ENCODE measurements around the gene SAMD13.

The SAMD13 gene, protein sequence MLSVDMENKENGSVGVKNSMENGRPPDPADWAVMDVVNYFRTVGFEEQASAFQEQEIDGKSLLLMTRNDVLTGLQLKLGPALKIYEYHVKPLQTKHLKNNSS

DNA sequence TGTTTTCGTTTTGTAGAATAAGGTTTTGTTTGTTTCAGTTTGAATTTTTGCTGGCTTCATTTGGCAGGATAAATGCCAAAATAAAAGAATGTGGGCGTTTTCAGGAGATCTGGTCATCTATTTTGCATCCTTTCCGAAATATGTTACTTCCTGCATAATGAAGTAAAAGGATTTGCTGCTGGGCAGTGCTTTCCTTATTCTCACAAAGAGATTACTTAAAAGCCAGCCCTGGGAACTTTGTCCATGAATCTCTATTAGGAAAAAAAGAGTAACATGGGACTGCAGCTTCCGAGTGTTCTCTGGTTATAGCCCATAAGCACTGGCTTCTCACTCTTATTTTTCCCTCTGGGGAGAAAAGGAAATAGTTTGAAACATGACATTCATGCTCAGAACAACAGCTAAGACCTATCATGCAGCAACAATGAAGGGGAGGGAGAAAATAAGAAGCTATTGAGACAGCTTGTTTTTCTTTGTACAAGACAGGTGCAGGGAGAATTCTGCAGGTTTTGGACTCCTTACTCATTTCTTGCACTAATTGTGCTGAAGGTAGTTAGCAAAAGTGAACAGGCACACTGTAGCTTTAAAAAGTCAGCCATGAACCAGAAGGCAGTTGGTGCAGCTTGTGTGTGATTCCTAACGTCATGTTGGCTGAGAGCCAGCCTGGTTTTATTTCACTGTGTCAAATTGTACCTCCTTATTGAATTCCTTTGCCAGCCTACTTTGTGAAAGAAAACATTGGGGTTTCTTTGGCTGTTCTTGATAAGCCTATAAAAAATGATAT, at the start of gene SAMD13:
TSS of gene SAMD13 (plus strand) at position 705 of the 781 bp plus-strand sequence. CDS start 1,527 bp downstream, outside the sequence.
- Histone ChIP-seq H3K79me2 (ENCODE audit: insufficient read depth, low read depth) (no peaks in the 10 kb centered on the region), H3K4me2 (no peak within 1 kb of the TSS), H3K36me3 (ENCODE audit: insufficient read depth) (no peaks in the 10 kb centered on the region), H3K27me3 (ENCODE audit: insufficient read depth, low read depth) (no peaks in the 10 kb centered on the region), H3K9ac (no peak within 1 kb of the TSS), H2AFZ (ENCODE audit: low read depth) (no peak within 1 kb of the TSS), H3K4me3 (IDR thresholded peaks at IDR 0.05; ENCODE audit: insufficient read depth, low read depth, low read length) (no peak within 1 kb of the TSS), H3K27ac (no peak within 1 kb of the TSS), H3K4me1 (ENCODE audit: low read depth, poor library complexity, severe bottlenecking) (peaks cover 6% of the 10 kb centered on the region), H4K20me1 (ENCODE audit: insufficient read depth) (no peaks in the 10 kb centered on the region)
- TF ChIP-seq, protein P1, sequence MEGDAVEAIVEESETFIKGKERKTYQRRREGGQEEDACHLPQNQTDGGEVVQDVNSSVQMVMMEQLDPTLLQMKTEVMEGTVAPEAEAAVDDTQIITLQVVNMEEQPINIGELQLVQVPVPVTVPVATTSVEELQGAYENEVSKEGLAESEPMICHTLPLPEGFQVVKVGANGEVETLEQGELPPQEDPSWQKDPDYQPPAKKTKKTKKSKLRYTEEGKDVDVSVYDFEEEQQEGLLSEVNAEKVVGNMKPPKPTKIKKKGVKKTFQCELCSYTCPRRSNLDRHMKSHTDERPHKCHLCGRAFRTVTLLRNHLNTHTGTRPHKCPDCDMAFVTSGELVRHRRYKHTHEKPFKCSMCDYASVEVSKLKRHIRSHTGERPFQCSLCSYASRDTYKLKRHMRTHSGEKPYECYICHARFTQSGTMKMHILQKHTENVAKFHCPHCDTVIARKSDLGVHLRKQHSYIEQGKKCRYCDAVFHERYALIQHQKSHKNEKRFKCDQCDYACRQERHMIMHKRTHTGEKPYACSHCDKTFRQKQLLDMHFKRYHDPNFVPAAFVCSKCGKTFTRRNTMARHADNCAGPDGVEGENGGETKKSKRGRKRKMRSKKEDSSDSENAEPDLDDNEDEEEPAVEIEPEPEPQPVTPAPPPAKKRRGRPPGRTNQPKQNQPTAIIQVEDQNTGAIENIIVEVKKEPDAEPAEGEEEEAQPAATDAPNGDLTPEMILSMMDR (conservative IDR thresholded peaks at IDR 0.05; ENCODE audit: low read depth, low read length) = no peak

DNA sequence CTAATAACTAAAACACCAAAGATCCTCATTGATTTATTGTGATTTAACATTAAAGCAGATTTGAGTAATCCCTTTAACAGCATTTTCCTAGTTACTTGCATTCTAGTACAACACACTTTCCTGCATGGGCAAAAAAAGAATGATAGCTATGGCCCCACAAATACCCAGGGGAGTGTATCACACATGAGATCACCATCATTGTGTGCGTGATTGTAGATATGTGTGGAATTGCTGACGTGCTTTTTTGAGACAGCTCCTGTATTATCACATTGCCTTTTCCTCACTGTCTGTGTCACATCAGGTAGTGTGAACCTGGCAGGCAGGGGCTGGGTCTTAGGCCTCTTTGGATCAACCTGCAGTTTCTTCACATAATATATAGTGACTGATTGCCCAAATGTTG, 48.5 kb upstream of the SAMD13 start:
- no peak overlapping the region for H3K9ac ChIP-seq
- H3K27me3 ChIP-seq (ENCODE audit: insufficient read depth, low read depth) = no peaks in the 10 kb centered on the region
- H3K4me3 ChIP-seq (IDR thresholded peaks at IDR 0.05; ENCODE audit: insufficient read depth, low read depth, low read length) = no peak overlapping the region
- no peak overlapping the region for H3K27ac ChIP-seq
- H3K4me2 ChIP-seq = no peak overlapping the region
- H3K36me3 ChIP-seq (ENCODE audit: insufficient read depth) = no peaks in the 10 kb centered on the region
- TF ChIP-seq, protein P1 (conservative IDR thresholded peaks at IDR 0.05; ENCODE audit: low read depth, low read length) = no peak
- H3K79me2 ChIP-seq (ENCODE audit: insufficient read depth, low read depth) = no peaks in the 10 kb centered on the region
- H2AFZ ChIP-seq (ENCODE audit: low read depth) = no peak overlapping the region
- no peaks in the 10 kb centered on the region for H4K20me1 ChIP-seq (ENCODE audit: insufficient read depth)
- H3K4me1 ChIP-seq (ENCODE audit: low read depth, poor library complexity, severe bottlenecking) = no peaks in the 10 kb centered on the region

DNA sequence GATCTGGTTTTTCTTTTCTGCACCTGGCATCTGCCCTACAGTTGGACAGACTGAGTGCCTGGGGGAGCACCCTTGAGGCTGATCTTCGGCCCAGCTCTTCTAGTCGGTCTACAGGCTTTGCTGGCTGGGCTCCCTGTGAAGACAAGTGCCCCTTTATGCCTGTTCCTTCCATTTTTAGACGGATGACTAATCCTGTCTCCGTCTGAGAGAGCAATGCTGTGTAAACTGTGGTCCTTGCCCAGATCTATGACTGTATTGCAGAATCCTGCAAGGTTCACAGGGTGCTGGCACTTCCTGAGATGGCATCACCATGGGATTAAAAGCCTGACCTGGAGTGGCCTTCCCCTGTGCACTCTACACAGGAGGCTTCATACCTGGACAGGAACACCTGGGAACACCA, 47.6 kb upstream of the SAMD13 start:
- TF ChIP-seq, protein P1 (conservative IDR thresholded peaks at IDR 0.05; ENCODE audit: low read depth, low read length) = no peak
- Histone ChIP-seq H3K4me2 (no peak overlapping the region), H3K4me1 (ENCODE audit: low read depth, poor library complexity, severe bottlenecking) (no peaks in the 10 kb centered on the region), H4K20me1 (ENCODE audit: insufficient read depth) (no peaks in the 10 kb centered on the region), H3K27me3 (ENCODE audit: insufficient read depth, low read depth) (no peaks in the 10 kb centered on the region), H3K79me2 (ENCODE audit: insufficient read depth, low read depth) (no peaks in the 10 kb centered on the region), H3K36me3 (ENCODE audit: insufficient read depth) (no peaks in the 10 kb centered on the region), H3K4me3 (IDR thresholded peaks at IDR 0.05; ENCODE audit: insufficient read depth, low read depth, low read length) (no peak overlapping the region), H3K27ac (no peak overlapping the region), H3K9ac (no peak overlapping the region), H2AFZ (ENCODE audit: low read depth) (no peak overlapping the region)

DNA sequence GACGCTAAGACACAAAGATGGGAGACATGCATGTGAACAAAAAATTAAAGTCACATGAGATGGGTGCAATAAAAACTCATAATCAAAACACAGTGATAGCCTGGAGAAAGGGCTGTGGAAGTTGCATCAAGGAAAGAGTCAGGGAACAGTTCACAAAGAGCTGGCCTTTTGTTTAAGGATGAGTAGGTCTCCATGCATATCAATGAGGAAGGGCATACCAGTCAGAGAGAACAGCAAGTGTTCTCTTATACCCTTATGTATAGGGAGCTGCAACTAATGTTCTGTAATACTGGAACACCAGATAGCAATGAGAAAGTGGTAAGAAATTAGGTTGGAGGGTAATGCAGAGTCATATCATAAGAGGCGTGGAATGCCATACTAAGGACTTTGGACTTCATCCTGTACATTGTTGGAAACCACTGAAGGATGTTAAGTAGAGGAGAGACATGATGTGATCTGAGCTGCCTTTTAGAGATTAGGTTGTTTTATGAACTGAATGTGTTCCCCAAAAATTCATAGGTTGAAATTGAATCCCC, 46.7 kb upstream of the SAMD13 start:
- Histone ChIP-seq H3K4me1 (ENCODE audit: low read depth, poor library complexity, severe bottlenecking) (no peaks in the 10 kb centered on the region), H3K27me3 (ENCODE audit: insufficient read depth, low read depth) (no peaks in the 10 kb centered on the region), H3K79me2 (ENCODE audit: insufficient read depth, low read depth) (no peaks in the 10 kb centered on the region), H3K4me3 (IDR thresholded peaks at IDR 0.05; ENCODE audit: insufficient read depth, low read depth, low read length) (no peak overlapping the region), H3K4me2 (no peak overlapping the region), H2AFZ (ENCODE audit: low read depth) (no peak overlapping the region), H4K20me1 (ENCODE audit: insufficient read depth) (no peaks in the 10 kb centered on the region), H3K36me3 (ENCODE audit: insufficient read depth) (no peaks in the 10 kb centered on the region), H3K9ac (no peak overlapping the region), H3K27ac (no peak overlapping the region)
- TF ChIP-seq, protein P1 (conservative IDR thresholded peaks at IDR 0.05; ENCODE audit: low read depth, low read length) = no peak
